Upper lobe of left lung (tissue), 4 donors: ENCODE results near the gene THRA.

ENCODE experiments used
- POLR2A ChIP-seq, 4 donors: fragments of 450-650 bp; IDR thresholded peaks; one replicate each; pipeline ENCODE4 v1.5.1; 2016 to 2017; ENCODE audit warnings: antibody characterized with exemption in 4 of 4, mild to moderate bottlenecking in 2 of 4
- TF ChIP-seq, protein P1 (sequence below), 6 experiments: fragments of 450-650 bp in 4 of 6; fragments of 200-600 bp in 2 of 6; sonication (generic) in 2 of 6; IDR thresholded peaks; one replicate each; pipeline ENCODE4 v1.5.1; 2016 to 2019; ENCODE audit warnings: antibody characterized with exemption in 6 of 6

DNA sequence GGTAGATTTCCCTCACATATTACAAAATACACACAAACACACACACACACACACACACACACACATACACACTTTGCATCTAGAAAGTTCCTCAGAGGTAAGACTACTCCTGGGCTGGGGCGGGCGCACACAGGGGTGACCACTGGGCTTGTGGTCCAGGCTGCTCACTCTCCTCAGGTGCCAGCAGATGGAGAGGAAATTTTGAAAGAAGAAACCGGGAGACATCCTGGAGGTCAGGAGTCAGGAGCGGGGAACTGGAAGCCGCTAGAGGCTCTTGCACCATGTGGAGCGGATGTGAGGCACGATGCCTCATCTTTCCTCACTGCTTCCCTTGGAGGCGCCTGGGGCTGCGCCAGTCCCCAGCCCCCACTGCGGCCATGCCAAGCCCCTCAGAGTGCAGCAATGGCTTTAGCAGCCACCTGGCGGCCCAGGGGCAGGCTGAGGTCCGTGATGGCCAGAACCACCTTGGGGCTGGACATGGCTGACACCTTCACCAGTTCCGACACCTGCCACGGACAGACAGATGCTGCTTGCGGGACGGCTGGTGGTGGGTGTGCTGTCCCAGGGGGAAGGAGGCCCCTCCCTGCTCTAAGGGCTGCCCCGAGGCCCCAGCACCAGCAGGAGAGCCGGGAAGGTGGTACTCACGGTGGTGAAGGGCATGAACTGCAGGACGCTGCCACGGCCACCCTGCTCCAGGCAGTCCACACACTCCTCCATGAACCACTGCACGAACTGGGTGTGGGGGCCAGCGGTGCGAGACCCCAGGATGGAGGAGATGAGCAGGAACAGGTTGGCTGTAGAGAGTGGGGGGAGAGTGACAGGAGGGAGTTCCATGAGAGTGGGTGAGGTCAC is 43.4 kb upstream of the THRA start:
- TF ChIP-seq, protein P1, sequence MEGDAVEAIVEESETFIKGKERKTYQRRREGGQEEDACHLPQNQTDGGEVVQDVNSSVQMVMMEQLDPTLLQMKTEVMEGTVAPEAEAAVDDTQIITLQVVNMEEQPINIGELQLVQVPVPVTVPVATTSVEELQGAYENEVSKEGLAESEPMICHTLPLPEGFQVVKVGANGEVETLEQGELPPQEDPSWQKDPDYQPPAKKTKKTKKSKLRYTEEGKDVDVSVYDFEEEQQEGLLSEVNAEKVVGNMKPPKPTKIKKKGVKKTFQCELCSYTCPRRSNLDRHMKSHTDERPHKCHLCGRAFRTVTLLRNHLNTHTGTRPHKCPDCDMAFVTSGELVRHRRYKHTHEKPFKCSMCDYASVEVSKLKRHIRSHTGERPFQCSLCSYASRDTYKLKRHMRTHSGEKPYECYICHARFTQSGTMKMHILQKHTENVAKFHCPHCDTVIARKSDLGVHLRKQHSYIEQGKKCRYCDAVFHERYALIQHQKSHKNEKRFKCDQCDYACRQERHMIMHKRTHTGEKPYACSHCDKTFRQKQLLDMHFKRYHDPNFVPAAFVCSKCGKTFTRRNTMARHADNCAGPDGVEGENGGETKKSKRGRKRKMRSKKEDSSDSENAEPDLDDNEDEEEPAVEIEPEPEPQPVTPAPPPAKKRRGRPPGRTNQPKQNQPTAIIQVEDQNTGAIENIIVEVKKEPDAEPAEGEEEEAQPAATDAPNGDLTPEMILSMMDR (IDR thresholded peaks at IDR 0.05) = no peak
- TF ChIP-seq POLR2A (IDR thresholded peaks at IDR 0.05) = no peak
